Hepatocyte (in vitro differentiated cells): ENCODE results near the gene CBR1. TPM values are rescaled to one million over a fixed set of nuclear protein-coding genes. Genes with fewer than 3 reads are reported as not detected.

Experiments used
- DNase-seq: peaks from one replicate; pipeline ENCODE4 v3.0.0-alpha.2; 2016; ENCODE audit warnings: low spot score
- H2AFZ ChIP-seq: fragments of 200-600 bp; sonication (generic); 2 replicates; pipeline ENCODE4 v1.6.0; 2016; ENCODE audit warnings: antibody characterized with exemption, mild to moderate bottlenecking
- H3K27ac ChIP-seq: fragments of 200-600 bp; sonication (generic); 2 replicates; pipeline ENCODE4 v1.5.1; 2016; ENCODE audit warnings: mild to moderate bottlenecking
- H3K27me3 ChIP-seq: fragments of 200-600 bp; sonication (generic); 2 replicates; pipeline ENCODE4 v1.6.1; 2016
- H3K36me3 ChIP-seq: fragments of 200-600 bp; sonication (generic); replicated peaks from 2 replicates; pipeline ENCODE4 v1.5.1; 2016; ENCODE audit warnings: low read depth; ENCODE audit not compliant: insufficient read depth
- H3K4me1 ChIP-seq: fragments of 200-600 bp; sonication (generic); 2 replicates; pipeline ENCODE4 v1.5.1; 2016; ENCODE audit warnings: mild to moderate bottlenecking, moderate library complexity; ENCODE audit not compliant: insufficient read depth
- H3K4me2 ChIP-seq: fragments of 200-600 bp; sonication (generic); 2 replicates; pipeline ENCODE4 v1.6.0; 2016
- H3K4me3 ChIP-seq: fragments of 200-600 bp; sonication (generic); 2 replicates; pipeline ENCODE4 v1.5.1; 2016; ENCODE audit warnings: mild to moderate bottlenecking
- H3K79me2 ChIP-seq: fragments of 200-600 bp; sonication (generic); 2 replicates; pipeline ENCODE4 v1.6.0; 2017; ENCODE audit warnings: mild to moderate bottlenecking
- H3K9me2 ChIP-seq: fragments of 200-600 bp; sonication (generic); replicated peaks from 2 replicates; pipeline ENCODE4 v1.6.0; 2017; ENCODE audit warnings: mild to moderate bottlenecking; ENCODE audit not compliant: insufficient read depth
- H3K9me3 ChIP-seq: fragments of 200-600 bp; sonication (generic); 2 replicates; pipeline ENCODE4 v1.5.1; 2016; ENCODE audit warnings: low read depth, mild to moderate bottlenecking
- H4K20me1 ChIP-seq: fragments of 200-600 bp; sonication (generic); 2 replicates; pipeline ENCODE4 v1.6.0; 2016; ENCODE audit warnings: mild to moderate bottlenecking; ENCODE audit not compliant: insufficient read depth, poor library complexity, severe bottlenecking
- EZH2 ChIP-seq: fragments of 200-600 bp; sonication (generic); IDR thresholded peaks from 2 replicates; pipeline ENCODE4 v1.6.1; 2016; ENCODE audit warnings: antibody characterized with exemption, mild to moderate bottlenecking, borderline replicate concordance
- EZH2phosphoT487 ChIP-seq: fragments of 200-600 bp; sonication (generic); IDR thresholded peaks from one replicate; pipeline ENCODE4 v1.6.1; 2018; ENCODE audit warnings: antibody characterized with exemption, mild to moderate bottlenecking, low read depth, moderate library complexity; ENCODE audit not compliant: unreplicated experiment, severe bottlenecking
- WGBS: methylation state at CpG from one replicate; pipeline ENCODE4 v1.1.6; 2016; ENCODE audit warnings: low lambda C conversion rate; ENCODE audit errors: missing lambda C conversion rate; 5-methylcytosine and 5-hydroxymethylcytosine counted together
- polyA plus RNA-seq: library from polyadenylated mRNA; unstranded; fragments of >200 nt; fragmentation: Nextera tagmentation; extraction: Ambion mirVana; gene quantifications from 2 replicates; pipeline ENCODE4 v1.2.1, GENCODE V29; 2016
- total RNA-seq: library from RNA; depleted of rRNA; stranded (reverse); fragments of >200 nt; gene quantifications from 2 replicates; pipeline ENCODE4 v1.2.3, GENCODE V29; 2014
- TF ChIP-seq, protein P1 (sequence below): fragments of 200-600 bp; sonication (generic); IDR thresholded peaks from 2 replicates; pipeline ENCODE4 v1.5.1; 2016; ENCODE audit warnings: antibody characterized with exemption, mild to moderate bottlenecking; ENCODE audit not compliant: poor library complexity

CBR1 gene
- total and polyA plus RNA-seq, 2 experiments from 2014 or later, result 113 to 130 TPM

DNA sequence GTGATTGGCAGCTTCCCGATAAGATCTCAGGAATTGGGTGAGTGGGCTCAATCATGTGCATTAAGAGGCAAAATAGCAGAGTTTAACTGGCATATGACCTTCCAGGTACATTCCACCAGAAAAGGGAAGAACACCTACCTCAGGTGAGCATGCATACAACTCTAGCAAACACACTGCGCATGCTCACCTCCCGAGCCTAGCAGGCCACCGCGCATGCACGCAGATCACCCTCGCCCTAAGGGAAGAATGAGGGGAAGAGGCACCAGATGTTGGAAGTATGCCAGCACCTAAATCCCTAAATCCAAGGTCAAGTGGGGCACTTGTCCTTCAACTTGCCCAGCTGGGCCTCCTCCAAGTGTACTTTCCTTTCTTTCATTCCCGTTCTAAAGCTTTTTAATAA, 41.4 kb downstream of the CBR1 start:
- no peaks in the 10 kb centered on the region for H3K79me2 ChIP-seq
- H3K4me1 ChIP-seq, result peaks cover 4% of the 10 kb centered on the region
- H3K4me3 ChIP-seq, result no peak overlapping the region
- H3K27ac ChIP-seq, result no peak overlapping the region
- no peaks in the 10 kb centered on the region for H4K20me1 ChIP-seq
- no peak for TF ChIP-seq EZH2phosphoT487
- TF ChIP-seq EZH2, result no peak
- TF ChIP-seq, protein P1, sequence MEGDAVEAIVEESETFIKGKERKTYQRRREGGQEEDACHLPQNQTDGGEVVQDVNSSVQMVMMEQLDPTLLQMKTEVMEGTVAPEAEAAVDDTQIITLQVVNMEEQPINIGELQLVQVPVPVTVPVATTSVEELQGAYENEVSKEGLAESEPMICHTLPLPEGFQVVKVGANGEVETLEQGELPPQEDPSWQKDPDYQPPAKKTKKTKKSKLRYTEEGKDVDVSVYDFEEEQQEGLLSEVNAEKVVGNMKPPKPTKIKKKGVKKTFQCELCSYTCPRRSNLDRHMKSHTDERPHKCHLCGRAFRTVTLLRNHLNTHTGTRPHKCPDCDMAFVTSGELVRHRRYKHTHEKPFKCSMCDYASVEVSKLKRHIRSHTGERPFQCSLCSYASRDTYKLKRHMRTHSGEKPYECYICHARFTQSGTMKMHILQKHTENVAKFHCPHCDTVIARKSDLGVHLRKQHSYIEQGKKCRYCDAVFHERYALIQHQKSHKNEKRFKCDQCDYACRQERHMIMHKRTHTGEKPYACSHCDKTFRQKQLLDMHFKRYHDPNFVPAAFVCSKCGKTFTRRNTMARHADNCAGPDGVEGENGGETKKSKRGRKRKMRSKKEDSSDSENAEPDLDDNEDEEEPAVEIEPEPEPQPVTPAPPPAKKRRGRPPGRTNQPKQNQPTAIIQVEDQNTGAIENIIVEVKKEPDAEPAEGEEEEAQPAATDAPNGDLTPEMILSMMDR, result no peak
- H3K9me3 ChIP-seq, result no peaks in the 10 kb centered on the region
- 76% methylated on average over 8 of the region's 8 CpGs for WGBS
- DNase-seq, result no peak
- no peaks in the 10 kb centered on the region for H3K9me2 ChIP-seq
- H2AFZ ChIP-seq, result no peak overlapping the region
- H3K27me3 ChIP-seq, result peaks cover 5% of the 10 kb centered on the region
- H3K4me2 ChIP-seq, result no peak overlapping the region
- H3K36me3 ChIP-seq, result no peaks in the 10 kb centered on the region

DNA sequence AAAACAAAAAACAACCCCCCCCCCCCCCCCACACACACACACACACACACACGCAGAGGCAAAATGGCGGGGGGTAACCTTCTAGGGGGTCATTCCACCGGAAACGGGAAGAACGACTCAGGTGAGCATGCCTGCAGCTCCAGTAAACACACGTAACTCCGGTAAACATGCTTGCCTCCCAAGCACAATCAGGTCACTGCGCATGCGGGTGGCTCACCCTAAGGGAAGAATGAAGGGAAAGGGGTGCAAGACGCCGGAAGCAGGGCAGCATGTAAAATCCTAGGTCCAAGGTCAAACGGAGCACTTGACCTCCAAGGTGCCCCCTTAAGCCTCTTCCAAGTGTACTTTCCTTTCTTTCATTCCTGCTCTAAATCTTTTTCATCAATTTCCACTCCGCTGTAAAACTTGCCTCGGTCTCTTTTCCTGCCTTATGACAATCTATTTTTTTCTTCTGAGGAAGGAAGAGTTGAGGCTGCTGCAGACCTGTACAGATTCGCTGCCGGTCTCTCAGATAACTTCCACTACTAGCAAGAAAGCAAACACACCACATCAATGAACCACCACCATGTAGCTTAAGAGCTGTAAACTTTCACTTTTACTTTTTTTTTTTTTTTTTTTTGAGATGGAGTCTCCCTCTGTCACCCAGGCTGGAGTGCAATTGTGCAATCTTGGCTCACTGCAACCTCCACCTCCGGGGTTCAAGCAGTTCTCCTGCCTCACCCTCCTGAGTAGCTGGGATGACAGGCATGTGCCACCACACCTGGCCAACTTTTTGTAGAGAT, 44.0 kb downstream of the CBR1 start:
- WGBS, result 74% methylated on average over 16 of the region's 17 CpGs
- Histone ChIP-seq H3K79me2 (no peaks in the 10 kb centered on the region), H3K4me1 (peaks cover 4% of the 10 kb centered on the region), H3K9me2 (no peaks in the 10 kb centered on the region), H3K4me3 (no peak overlapping the region), H3K4me2 (peak overlapping the region; percentile 41), H3K9me3 (no peaks in the 10 kb centered on the region), H3K27ac (no peak overlapping the region), H3K27me3 (no peaks in the 10 kb centered on the region), H2AFZ (no peak overlapping the region), H3K36me3 (no peaks in the 10 kb centered on the region), H4K20me1 (no peaks in the 10 kb centered on the region)
- TF ChIP-seq, protein P1, result no peak
- no peak for DNase-seq

GRCh38 chr21:36115138-36115730, 45.4 kb downstream of the CBR1 start:
- Histone ChIP-seq H3K9me2 (no peaks in the 10 kb centered on the region), H3K79me2 (no peaks in the 10 kb centered on the region), H3K27me3 (no peaks in the 10 kb centered on the region), H3K4me2 (no peak overlapping the region), H2AFZ (no peak overlapping the region), H3K27ac (no peak overlapping the region), H4K20me1 (no peaks in the 10 kb centered on the region), H3K4me3 (no peak overlapping the region), H3K9me3 (no peaks in the 10 kb centered on the region), H3K4me1 (peaks cover 4% of the 10 kb centered on the region), H3K36me3 (no peaks in the 10 kb centered on the region)
- TF ChIP-seq, protein P1, result no peak
- TF ChIP-seq EZH2phosphoT487 (no peak), EZH2 (no peak)
- no peak for DNase-seq
- 87% methylated on average over 5 of the region's 6 CpGs for WGBS
